H1 (cell line): Measurements from ENCODE around the gene GRID1. TPM values are rescaled to one million over a fixed set of nuclear protein-coding genes. Genes with fewer than 3 reads are reported as not detected.

Source experiments
- CTCF ChIA-PET: fragments of 300-600 bp; sonication (Branson Sonifier 250); formaldehyde crosslinking; loops from one replicate; lab custom pipeline; 2021; ENCODE audit not compliant: partially characterized antibody; lab: Charles Lee
- POLR2A ChIA-PET: fragments of 300-600 bp; sonication (Branson Sonifier 250); formaldehyde crosslinking; loops from one replicate; lab custom pipeline; 2021; ENCODE audit warnings: inconsistent platforms; ENCODE audit not compliant: partially characterized antibody; lab: Charles Lee
- DNase-seq, 2 experiments: peaks; one replicate each; pipeline versions ENCODE4 v3.0.0 to v3.0.0-alpha.2; 2010 to 2022; ENCODE audit warnings: low spot score in 2 of 2, low read depth in 1 of 2, mixed read lengths in 1 of 2
- FAIRE-seq: peaks from 2 replicates; lab custom pipeline; 2011; peaks lifted over from hg19 to GRCh38; lab: Jason Lieb, UNC
- H2AFZ ChIP-seq: 2 replicates; pipeline ENCODE4 v1.8.1; 2012; ENCODE audit warnings: low read length, inconsistent platforms
- H2AK5ac ChIP-seq: 2 replicates; pipeline ENCODE4 v1.6.1; 2013; ENCODE audit warnings: low read depth, low read length
- H2BK120ac ChIP-seq: replicated peaks from 2 replicates; pipeline ENCODE3; 2013; ENCODE audit warnings: low read depth, low read length, inconsistent platforms
- H2BK12ac ChIP-seq: 2 replicates; pipeline ENCODE4 v1.6.1; 2013; ENCODE audit warnings: low read depth, low read length
- H2BK15ac ChIP-seq: 2 replicates; pipeline ENCODE4 v1.6.1; 2013; ENCODE audit warnings: low read length
- H2BK20ac ChIP-seq: 2 replicates; pipeline ENCODE4 v1.6.1; 2013; ENCODE audit warnings: low read length
- H2BK5ac ChIP-seq: 2 replicates; pipeline ENCODE4 v1.6.1; 2013; ENCODE audit warnings: low read depth, low read length
- H3K14ac ChIP-seq: 2 replicates; pipeline ENCODE4 v1.6.1; 2013; ENCODE audit warnings: inconsistent platforms; ENCODE audit not compliant: insufficient read length
- H3K18ac ChIP-seq: 2 replicates; pipeline ENCODE4 v1.6.1; 2013; ENCODE audit warnings: low read length; ENCODE audit errors: extremely low read depth
- H3K23ac ChIP-seq: 2 replicates; pipeline ENCODE4 v1.6.1; 2013; ENCODE audit warnings: inconsistent platforms; ENCODE audit not compliant: insufficient read length
- H3K23me2 ChIP-seq: 2 replicates; pipeline ENCODE4 v1.6.1; 2013; ENCODE audit warnings: low read depth, low read length
- H3K27ac ChIP-seq: 2 replicates; pipeline ENCODE4 v1.6.1; 2011; ENCODE audit warnings: low read depth, low read length, inconsistent platforms
- H3K27me3 ChIP-seq, 4 experiments: replicated peaks in 1 of 4; 1 replicate in 1 of 4; 2 replicates in 3 of 4; pipeline versions ENCODE4 v1.6.1 to v1.8.1; 2011 to 2013; ENCODE audit warnings: low read length in 3 of 4, mild to moderate bottlenecking in 3 of 4, inconsistent platforms in 2 of 4, mixed read lengths in 2 of 4, moderate library complexity in 1 of 4; ENCODE audit not compliant: control insufficient read depth in 3 of 4, insufficient read depth in 3 of 4; ENCODE audit errors: extremely low read depth in 1 of 4
- H3K36me3 ChIP-seq, 4 experiments: 2 replicates each; pipeline versions ENCODE4 v1.6.1 to v1.8.1; 2011 to 2013; ENCODE audit warnings: mild to moderate bottlenecking in 4 of 4, low read length in 3 of 4, moderate library complexity in 2 of 4, control low read depth in 1 of 4, inconsistent platforms in 1 of 4; ENCODE audit not compliant: insufficient read depth in 4 of 4, control insufficient read depth in 2 of 4
- H3K4ac ChIP-seq: replicated peaks from 2 replicates; pipeline ENCODE3; 2013; ENCODE audit warnings: low read length, low read depth, mixed read lengths, inconsistent platforms; ENCODE audit not compliant: insufficient read length
- H3K4me1 ChIP-seq, 4 experiments: replicated peaks in 1 of 4; 1 replicate in 1 of 4; 2 replicates in 3 of 4; pipeline versions ENCODE4 v1.6.1 to v1.8.1; 2011 to 2013; ENCODE audit warnings: low read length in 3 of 4, inconsistent platforms in 2 of 4, mixed read lengths in 1 of 4; ENCODE audit not compliant: insufficient read depth in 4 of 4, control insufficient read depth in 3 of 4
- H3K4me2 ChIP-seq, 2 experiments: 2 replicates each; pipeline versions ENCODE4 v1.6.1 to v1.8.1; 2011 to 2013; ENCODE audit warnings: low read depth in 2 of 2, low read length in 2 of 2, control low read depth in 1 of 2, inconsistent platforms in 1 of 2, mild to moderate bottlenecking in 1 of 2; ENCODE audit not compliant: insufficient read depth in 1 of 2
- H3K4me3 ChIP-seq, 4 experiments: fragments of 200-600, 300-600 bp in 1 of 4; sonication (generic), shearing (Covaris generic), sonication (Bioruptor Twin) in 1 of 4; 2 replicates each; pipeline versions ENCODE4 v1.5.1 to v1.8.1; 2011 to 2016; ENCODE audit warnings: low read length in 4 of 4, low read depth in 3 of 4, control low read depth in 2 of 4, inconsistent platforms in 2 of 4, mild to moderate bottlenecking in 2 of 4, mixed read lengths in 1 of 4, moderate library complexity in 1 of 4; ENCODE audit not compliant: insufficient read depth in 2 of 4; ENCODE audit errors: extremely low read depth in 1 of 4
- H3K56ac ChIP-seq: replicated peaks from 2 replicates; pipeline ENCODE3; 2013; ENCODE audit warnings: low read depth, mild to moderate bottlenecking, mixed read lengths, low read length, inconsistent platforms; ENCODE audit not compliant: insufficient read length
- H3K79me1 ChIP-seq: 2 replicates; pipeline ENCODE4 v1.6.1; 2013; ENCODE audit warnings: low read depth, low read length, control low read depth
- H3K79me2 ChIP-seq, 2 experiments: 2 replicates each; pipeline versions ENCODE4 v1.6.1 to v1.8.1; 2012 to 2013; ENCODE audit warnings: low read length in 2 of 2, mild to moderate bottlenecking in 2 of 2, inconsistent platforms in 1 of 2; ENCODE audit not compliant: insufficient read depth in 2 of 2, control insufficient read depth in 1 of 2
- H3K9ac ChIP-seq, 4 experiments: replicated peaks in 1 of 4; 1 replicate in 1 of 4; 2 replicates in 3 of 4; pipeline versions ENCODE4 v1.6.1 to v1.8.1; 2011 to 2013; ENCODE audit warnings: low read depth in 3 of 4, low read length in 3 of 4, control low read depth in 2 of 4, mild to moderate bottlenecking in 2 of 4, moderate library complexity in 2 of 4, inconsistent platforms in 1 of 4; ENCODE audit errors: extremely low read depth in 1 of 4
- H3K9me3 ChIP-seq, 2 experiments: 2 replicates each; pipeline versions ENCODE4 v1.6.1 to v1.8.1; 2012 to 2013; ENCODE audit warnings: mild to moderate bottlenecking in 2 of 2, moderate library complexity in 2 of 2, control low read depth in 1 of 2, inconsistent platforms in 1 of 2, low read depth in 1 of 2, low read length in 1 of 2, mixed read lengths in 1 of 2; ENCODE audit not compliant: insufficient read depth in 2 of 2
- H4K20me1 ChIP-seq, 2 experiments: replicated peaks in 1 of 2; 2 replicates each; pipeline versions ENCODE3 to v1.8.1; 2011 to 2013; ENCODE audit warnings: inconsistent platforms in 2 of 2, low read length in 2 of 2, mild to moderate bottlenecking in 1 of 2; ENCODE audit not compliant: insufficient read depth in 2 of 2, control insufficient read depth in 1 of 2
- H4K5ac ChIP-seq: 2 replicates; pipeline ENCODE4 v1.6.1; 2013; ENCODE audit warnings: low read length, low read depth, mixed read lengths, inconsistent platforms; ENCODE audit not compliant: insufficient read length
- H4K8ac ChIP-seq: 2 replicates; pipeline ENCODE4 v1.8.0; 2013; ENCODE audit warnings: mild to moderate bottlenecking, moderate library complexity, low read length, inconsistent platforms; ENCODE audit not compliant: insufficient read depth; ENCODE audit errors: extremely low read depth
- H4K91ac ChIP-seq: replicated peaks from 2 replicates; pipeline ENCODE3; 2013; ENCODE audit warnings: low read length, mixed read lengths, inconsistent platforms; ENCODE audit not compliant: insufficient read length
- CEBPB ChIP-seq: IDR thresholded peaks from 2 replicates; pipeline ENCODE4 v1.6.1; 2012; ENCODE audit warnings: low read depth, low read length
- RAD21 ChIP-seq, 2 experiments: IDR thresholded peaks in 1 of 2; conservative IDR thresholded peaks in 1 of 2; 2 replicates each; pipeline ENCODE4 v1.6.1; 2011; ENCODE audit warnings: low read depth in 2 of 2, low read length in 2 of 2, improper control_type of control experiment in 1 of 2, inconsistent platforms in 1 of 2, mild to moderate bottlenecking in 1 of 2, moderate library complexity in 1 of 2
- WGBS, 2 experiments: shearing (Covaris generic) in 1 of 2; methylation state at CpG; one replicate each; pipeline versions ENCODE4 v1.1.6 to v1.1.7; 2013 to 2015; ENCODE audit warnings: low lambda C conversion rate in 2 of 2, mixed read lengths in 2 of 2, inconsistent platforms in 1 of 2, low coverage in 1 of 2, missing lambda C conversion rate in 1 of 2; ENCODE audit not compliant: insufficient replicate concordance in 2 of 2, insufficient coverage in 1 of 2, insufficient read length in 1 of 2; ENCODE audit errors: extremely low coverage in 1 of 2, missing lambda C conversion rate in 1 of 2; 5-methylcytosine and 5-hydroxymethylcytosine counted together
- polyA plus RNA-seq, 7 experiments: library from polyadenylated mRNA; depleted of rRNA in 3 of 7; stranded (reverse) in 5 of 7; unstranded in 2 of 7; fragments of >200 nt in 5 of 7; fragments of 200-250 nt in 2 of 7; gene quantifications; 1 replicate in 5 of 7; 2 replicates in 1 of 7; 4 replicates in 1 of 7; pipeline versions ENCODE4 v1.2.1 to v1.2.3, GENCODE V29; 2011 to 2013; ENCODE audit warnings: missing spikeins in 2 of 7, mixed read lengths in 2 of 7
- total RNA-seq: library from RNA; stranded (reverse); fragmentation: NEBNext Ultra II Directional; extraction: Animal tissue kit (Norgen Biotek cat#: 25700); gene quantifications from 2 replicates; pipeline ENCODE4 v1.2.1, GENCODE V29; 2021
- TF ChIP-seq, protein P1 (sequence below), 3 experiments: IDR thresholded peaks; 1 replicate in 2 of 3; 2 replicates in 1 of 3; pipeline versions ENCODE4 v1.5.1 to v1.6.1; 2011; ENCODE audit warnings: low read length in 3 of 3, mild to moderate bottlenecking in 3 of 3, inconsistent platforms in 2 of 3, low read depth in 1 of 3, moderate library complexity in 1 of 3; ENCODE audit not compliant: insufficient read depth in 1 of 3; ENCODE audit errors: control extremely low read depth in 1 of 3

Gene GRID1
- total and polyA plus RNA-seq, 2 of the 8 experiments (the other 6 are each of a cell fraction or from before 2014, with no cell fraction given), result 0.22 to 0.30 TPM

DNA sequence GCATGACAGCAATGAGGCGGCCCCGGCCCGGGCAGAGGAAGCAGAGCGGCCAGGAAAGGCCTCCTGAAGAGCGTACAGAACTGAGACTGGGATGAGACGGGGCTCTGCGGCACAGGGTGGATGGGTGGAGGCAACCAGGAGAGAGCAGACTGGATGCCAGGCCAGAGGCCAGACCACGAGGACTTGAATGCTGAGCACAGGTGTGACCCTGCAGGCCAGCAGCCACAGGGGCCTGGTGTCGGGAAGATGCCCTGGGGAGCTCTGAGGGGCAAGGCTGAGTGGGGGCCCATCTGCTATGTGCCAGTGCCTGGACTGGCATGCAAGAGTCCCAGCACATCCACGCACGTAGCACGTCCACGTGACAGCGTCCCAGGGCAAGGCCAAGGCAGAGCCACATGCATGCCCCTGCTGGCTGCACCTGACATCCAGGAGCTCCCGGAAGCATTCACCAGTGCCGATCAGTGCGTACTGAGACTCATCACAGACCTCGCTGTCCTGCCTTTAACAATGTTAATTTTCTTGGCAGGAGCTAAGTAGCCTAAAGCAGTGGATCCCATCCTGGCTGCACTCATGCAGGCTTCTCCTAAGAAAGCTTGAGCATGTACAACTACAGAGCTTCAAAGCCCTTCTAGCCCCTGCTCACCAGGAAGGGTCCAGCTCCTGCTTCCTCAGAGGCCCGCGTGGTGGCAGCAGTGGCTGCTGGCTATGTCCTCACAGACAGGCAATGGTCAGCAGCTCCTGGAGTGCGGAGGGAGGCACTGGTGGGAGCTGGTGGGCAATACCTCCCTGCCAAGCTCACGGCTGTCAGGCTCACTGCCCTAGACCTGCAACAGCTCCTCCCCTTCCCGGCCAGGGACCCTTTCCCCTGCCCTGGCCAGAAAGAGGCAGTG, 18.0 kb downstream of the GRID1 start:
- Histone ChIP-seq H3K9me3 (no peaks in the 10 kb centered on the region), H4K91ac (peak overlapping the region; percentile 15), H2BK120ac (no peak overlapping the region), H3K23ac (no peak overlapping the region), H3K27me3 (no peaks in the 10 kb centered on the region), H3K14ac (no peak overlapping the region), H3K79me1 (no peaks in the 10 kb centered on the region; the same call in 1 of the 2 replicates), H2AFZ (no peak overlapping the region), H3K4me1 (peaks cover 0 to 2% (median 0%) of the 10 kb centered on the region in 4 experiments; a peak in 1 of 7 replicates), H2AK5ac (no peak overlapping the region), H3K18ac (no peak overlapping the region), H3K4me2 (no peak overlapping the region), H2BK15ac (no peak overlapping the region), H3K4ac (no peak overlapping the region), H3K27ac (no peak overlapping the region), H3K9ac (no peak overlapping the region), H4K20me1 (no peaks in the 10 kb centered on the region), H2BK5ac (no peak overlapping the region), H2BK20ac (no peak overlapping the region), H4K8ac (no peak overlapping the region), H4K5ac (no peak overlapping the region), H3K79me2 (no peaks in the 10 kb centered on the region), H3K4me3 (no peak overlapping the region), H2BK12ac (no peak overlapping the region), H3K23me2 (no peaks in the 10 kb centered on the region), H3K56ac (no peak overlapping the region), H3K36me3 (no peaks in the 10 kb centered on the region)
- ChIA-PET POLR2A (interaction anchor here (0.8 kb wide), 1 partner anchor 16 kb away, joined by 3 read pairs; no protein-coding TSS in a partner anchor), CTCF (interaction anchor here (0.5 to 25.2 kb wide), 70 partner anchors 8 to 1735 kb away, joined by 3 to 498 read pairs (median 4); partner anchors contain the start of gene GRID1)
- DNase-seq, result no peak
- 92% methylated on average over 23 of the region's 23 CpGs; no CpG with 5 or more reads in 1 of the 2 experiments for WGBS, 2 experiments
- no peak for FAIRE-seq
- TF ChIP-seq RAD21 (IDR thresholded peaks at IDR 0.05 in 1 of 2, conservative IDR thresholded peaks at IDR 0.05 in 1 of 2; ENCODE audit: low read depth in 2 of 2, low read length in 2 of 2) (peak; percentile 21 to 43; a peak in 2 of 4 replicates), CEBPB (no peak)
- TF ChIP-seq, protein P1, sequence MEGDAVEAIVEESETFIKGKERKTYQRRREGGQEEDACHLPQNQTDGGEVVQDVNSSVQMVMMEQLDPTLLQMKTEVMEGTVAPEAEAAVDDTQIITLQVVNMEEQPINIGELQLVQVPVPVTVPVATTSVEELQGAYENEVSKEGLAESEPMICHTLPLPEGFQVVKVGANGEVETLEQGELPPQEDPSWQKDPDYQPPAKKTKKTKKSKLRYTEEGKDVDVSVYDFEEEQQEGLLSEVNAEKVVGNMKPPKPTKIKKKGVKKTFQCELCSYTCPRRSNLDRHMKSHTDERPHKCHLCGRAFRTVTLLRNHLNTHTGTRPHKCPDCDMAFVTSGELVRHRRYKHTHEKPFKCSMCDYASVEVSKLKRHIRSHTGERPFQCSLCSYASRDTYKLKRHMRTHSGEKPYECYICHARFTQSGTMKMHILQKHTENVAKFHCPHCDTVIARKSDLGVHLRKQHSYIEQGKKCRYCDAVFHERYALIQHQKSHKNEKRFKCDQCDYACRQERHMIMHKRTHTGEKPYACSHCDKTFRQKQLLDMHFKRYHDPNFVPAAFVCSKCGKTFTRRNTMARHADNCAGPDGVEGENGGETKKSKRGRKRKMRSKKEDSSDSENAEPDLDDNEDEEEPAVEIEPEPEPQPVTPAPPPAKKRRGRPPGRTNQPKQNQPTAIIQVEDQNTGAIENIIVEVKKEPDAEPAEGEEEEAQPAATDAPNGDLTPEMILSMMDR (IDR thresholded peaks at IDR 0.05; ENCODE audit: control extremely low read depth in 1 of 3, insufficient read depth in 1 of 3, low read depth in 1 of 3, low read length in 3 of 3), result peak; percentile 24 to 48 (median 35)
